SU-DHL-6 (cell line): Measurements from ENCODE around the gene DCT.

Experiments
- CTCF ChIP-seq: fragments of 200-600 bp; sonication (generic); IDR thresholded peaks from one replicate; pipeline ENCODE4 v1.5.1; 2017; ENCODE audit warnings: antibody characterized with exemption, mild to moderate bottlenecking, low read length, moderate library complexity; ENCODE audit not compliant: insufficient read depth, poor library complexity, severe bottlenecking
- EZH2phosphoT487 ChIP-seq: fragments of 200-600 bp; sonication (generic), shearing (Covaris generic); conservative IDR thresholded peaks from 2 replicates; pipeline ENCODE4 v1.6.1; 2018; ENCODE audit warnings: mild to moderate bottlenecking, antibody characterized with exemption, low read length, moderate library complexity, mixed read lengths

DNA sequence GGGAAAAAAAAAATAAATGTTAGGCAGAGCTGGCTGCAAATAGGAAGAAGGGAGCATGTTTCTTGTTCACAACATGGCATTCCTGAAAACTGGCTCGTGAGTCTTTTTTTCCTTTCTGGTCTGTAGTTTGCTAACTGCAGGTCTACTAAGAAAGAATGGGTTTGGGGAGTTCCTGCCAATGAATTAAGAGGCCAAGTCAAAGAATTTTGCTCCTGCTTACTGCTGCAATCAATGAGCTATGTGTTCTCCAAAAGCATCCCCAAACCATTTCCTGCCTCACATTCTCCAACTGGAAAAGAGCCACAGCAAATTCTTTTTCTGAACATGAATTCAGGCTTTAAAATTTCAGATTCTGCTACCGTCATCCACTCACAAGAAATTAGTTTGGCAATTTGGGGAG is 88.6 kb downstream of the DCT start:
- no peak for TF ChIP-seq CTCF
- TF ChIP-seq EZH2phosphoT487 = no peak
